NCI-H2196 (cell line): ENCODE measurements around the gene AFF1.
"Not testable (repeated sequence)": the region's sequence is repeated elsewhere in the genome, so short reads cannot be mapped to it uniquely, and the experiment has no call there.

Source experiments
- DNase-seq: peaks from one replicate; lab custom pipeline; 2025; ENCODE audit not compliant: unreplicated experiment; lab: John Stamatoyannopoulos, UW

AFF1 gene

DNA sequence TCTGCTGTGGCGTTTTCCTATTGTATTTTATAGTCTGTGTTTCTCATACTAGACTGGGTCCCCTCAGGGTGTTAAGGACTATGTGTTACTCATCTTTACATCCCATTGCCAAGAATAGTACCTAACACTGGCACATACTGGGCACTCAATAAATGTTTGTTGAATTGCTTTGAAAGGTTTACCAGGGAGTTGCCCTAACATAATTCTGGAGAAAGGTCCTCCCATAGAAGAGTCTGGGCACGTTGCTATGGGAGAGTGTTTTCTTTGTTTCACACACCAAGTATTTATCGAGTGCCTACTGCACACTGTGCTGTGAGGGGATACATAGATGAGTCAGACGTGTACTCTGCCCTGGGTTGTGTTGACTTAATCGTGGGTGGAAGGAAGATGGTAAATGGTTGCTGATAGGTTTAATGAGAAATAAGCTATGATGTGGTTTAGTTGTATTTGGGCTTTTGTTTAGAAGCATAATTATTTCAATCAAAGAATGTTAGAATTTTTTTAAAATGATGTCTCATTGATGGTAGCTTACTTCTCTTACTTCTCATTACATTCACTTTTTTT, 42.9 kb downstream of the AFF1 start:
- DNase-seq, result peak; percentile 6

- DNase-seq, result no peak
These were observed 43.9 kb downstream of the AFF1 start for GRCh38 chr4:86978709-86979108.

DNA sequence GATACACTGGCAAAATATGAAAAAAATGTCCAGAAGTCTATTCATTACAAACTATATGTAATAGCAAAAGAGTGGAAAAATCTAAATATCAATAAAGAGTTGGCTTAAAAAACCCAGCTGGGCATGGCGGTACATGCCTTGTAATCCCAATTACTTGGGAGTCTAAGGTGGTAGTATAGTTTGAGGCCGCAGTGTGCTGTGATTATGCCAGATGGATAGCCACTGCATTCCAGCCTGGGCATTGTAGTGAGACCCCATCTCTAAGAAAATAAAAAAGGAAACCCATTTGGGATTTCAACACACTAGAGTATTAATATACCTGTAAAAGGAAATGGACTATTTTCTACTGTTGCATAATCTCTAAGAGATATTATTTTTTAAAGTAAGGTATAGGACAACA, 45.4 kb downstream of the AFF1 start:
- DNase-seq, result no peak

GRCh38 chr4:86981789-86982188, 47.0 kb downstream of the AFF1 start:
- DNase-seq, result no peak

DNA sequence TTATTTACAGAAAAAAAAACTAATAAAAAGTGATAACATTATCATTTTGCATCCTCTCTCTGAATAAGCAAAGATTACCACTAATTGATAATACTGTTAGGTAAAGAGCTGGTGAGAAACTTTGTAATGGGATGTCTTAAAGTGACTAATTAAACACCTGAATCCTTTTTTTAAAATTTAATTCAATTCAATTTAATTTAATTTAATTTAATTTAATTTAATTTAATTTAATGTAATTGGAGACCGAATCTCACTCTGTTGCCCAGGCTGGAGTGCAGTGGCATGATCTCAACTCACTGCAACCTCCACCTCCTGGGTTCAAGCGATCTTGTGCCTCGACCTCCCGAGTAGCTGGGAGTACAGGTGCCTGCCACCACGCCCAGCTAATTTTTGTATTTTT, 51.0 kb downstream of the AFF1 start:
- DNase-seq, result not testable (repeated sequence)

DNA sequence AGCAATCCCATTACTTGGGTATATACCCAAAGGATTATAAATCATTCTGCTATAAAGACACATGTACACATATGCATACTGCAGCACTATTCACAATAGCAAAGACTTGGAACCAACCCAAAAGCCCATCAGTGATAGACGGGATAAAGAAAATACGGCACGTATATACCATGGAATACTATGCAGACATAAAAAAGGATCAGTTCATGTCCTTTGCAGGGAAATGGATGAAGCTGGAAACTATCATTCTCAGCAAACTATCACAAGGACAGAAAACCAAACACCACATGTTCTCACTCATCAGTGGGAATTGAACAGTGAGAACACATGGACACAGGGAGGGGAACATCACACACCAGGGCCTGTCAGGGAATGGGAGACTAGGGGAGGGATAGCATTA, 54.8 kb downstream of the AFF1 start:
- DNase-seq, result not testable (repeated sequence)

DNA sequence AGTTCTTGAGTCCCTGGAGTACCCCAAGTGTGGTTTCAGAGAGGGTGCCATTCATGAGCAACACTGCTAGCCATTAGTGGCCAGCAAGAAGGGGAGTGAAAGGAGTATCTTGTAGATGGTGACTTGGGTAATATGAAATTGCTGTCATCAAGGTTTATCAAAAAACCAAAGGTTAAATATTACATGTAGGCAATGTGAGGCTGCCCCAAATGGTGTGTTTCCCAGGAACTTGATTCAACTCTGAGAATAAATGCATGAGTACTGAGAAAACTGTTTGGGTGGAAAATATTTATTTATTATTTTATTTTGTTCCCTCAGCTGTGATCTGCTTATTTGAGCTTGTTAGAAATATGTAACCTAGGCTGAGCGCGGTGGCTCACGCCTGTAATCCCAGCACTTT, 55.7 kb downstream of the AFF1 start:
- no peak for DNase-seq

DNA sequence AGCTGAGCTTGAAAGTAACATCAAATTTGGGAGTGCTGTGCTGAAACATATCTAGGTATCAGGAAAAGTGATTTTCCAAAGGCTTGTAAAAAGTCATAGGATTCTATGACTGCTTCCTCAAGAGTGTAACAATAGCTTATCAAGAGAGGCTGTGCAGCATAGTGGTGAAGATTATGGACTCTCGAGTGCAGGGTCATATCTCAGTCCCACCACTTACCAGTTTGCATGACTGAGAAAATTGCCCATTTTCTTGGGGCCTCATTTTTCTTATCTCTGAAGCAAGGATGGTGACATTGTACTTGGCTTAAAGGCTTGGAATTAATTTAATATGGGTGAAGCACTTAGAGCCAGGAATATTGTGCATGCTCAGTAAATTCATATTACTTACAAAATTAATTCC, 57.2 kb downstream of the AFF1 start:
- no peak for DNase-seq

DNA sequence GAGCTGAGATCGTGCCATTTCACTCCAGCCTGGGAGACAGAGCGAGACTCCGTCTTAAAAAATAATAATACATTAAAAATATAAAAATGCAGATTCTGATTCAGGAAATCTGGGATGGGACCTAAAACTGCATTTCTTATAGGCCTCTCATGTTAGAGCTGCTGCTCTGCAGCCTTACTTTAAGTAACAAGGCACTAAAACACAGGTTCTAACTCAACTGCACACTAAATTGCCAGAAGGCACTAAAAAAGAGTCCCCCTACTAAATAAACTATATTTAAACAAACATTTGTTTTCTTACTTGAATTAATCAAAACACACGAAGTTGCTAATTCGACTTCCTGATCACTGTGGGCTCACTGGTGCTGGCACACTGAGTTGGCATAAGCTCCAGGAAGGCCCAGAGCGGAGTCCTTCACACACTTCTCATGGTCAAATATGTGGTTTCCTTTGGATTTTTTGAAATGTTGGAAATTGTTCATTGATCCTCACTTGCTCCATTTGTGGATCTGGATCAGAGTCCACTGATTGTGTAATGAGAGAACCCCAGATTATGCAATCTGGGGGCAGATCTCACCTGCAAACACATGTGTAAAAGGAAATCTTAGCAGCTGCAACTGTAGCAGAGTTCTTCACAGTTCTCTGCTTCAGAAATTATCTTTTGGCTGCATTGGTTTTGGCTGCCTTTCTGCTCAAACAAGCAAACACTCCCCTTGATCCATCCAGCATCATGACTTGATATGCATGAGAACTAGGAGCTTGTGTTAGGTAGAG, 59.3 kb downstream of the AFF1 start:
- no peak for DNase-seq

GRCh38 chr4:86994686-86995085, 59.9 kb downstream of the AFF1 start:
- DNase-seq, result no peak

DNA sequence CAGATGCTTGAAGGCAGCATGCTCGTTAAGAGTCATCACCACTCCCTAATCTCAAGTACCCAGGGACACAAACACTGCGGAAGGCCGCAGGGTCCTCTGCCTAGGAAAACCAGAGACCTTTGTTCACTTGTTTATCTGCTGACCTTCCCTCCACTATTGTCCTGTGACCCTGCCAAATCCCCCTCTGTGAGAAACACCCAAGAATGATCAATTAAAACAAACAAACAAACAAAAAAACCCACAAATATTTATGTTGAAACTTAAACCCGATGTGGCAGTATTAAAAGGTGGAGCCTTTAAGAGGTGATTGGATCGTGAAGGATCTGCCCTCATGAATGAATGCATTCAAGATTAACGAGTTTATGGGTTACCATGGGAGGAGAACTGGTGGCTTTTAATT, 61.7 kb downstream of the AFF1 start:
- not testable (repeated sequence) for DNase-seq

DNA sequence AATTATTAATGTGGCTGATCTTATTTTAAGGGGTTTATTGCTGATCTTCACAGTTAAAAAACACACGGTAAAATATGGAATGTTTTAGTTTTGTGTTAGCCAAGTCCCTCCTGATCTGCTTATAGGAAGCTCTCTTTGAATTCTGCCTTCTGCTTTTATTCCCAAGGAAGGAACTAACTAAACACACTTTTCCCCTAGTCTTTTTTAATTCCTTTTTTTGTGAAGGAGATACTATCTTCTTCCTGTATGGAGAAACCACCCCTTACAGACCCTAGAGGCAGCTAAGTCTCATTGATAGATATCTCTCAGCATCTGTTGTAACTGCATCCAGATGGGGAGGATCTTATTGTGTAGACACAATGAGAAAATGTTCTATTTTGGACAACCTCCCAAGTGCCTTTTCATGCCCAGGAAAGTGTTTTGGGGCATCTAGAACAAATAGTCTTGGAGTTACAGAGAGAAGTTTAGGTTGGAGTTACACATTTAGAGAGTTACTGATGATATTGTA, 64.4 kb downstream of the AFF1 start:
- DNase-seq, result no peak

- DNase-seq, result no peak
These were observed 67.9 kb downstream of the AFF1 start for GRCh38 chr4:87002682-87003043.

- DNase-seq, result no peak
These were observed 68.5 kb downstream of the AFF1 start for GRCh38 chr4:87003266-87003665.

DNA sequence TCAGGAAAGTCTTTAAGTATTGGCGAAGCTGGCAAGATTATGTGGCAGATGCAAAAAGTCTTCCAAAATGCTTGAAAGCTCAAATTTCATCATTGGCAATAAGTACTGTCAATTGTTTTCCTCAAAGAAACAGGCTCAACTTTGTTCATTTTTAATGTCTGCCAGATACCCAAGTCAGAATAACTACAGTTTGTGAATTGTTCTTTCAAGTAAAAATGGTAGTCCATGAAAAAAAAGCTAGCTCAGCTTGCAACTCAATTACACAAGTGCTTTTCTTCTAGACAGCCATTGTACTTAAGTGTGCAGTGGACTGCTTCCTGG, 70.5 kb downstream of the AFF1 start:
- DNase-seq, result no peak

- DNase-seq, result no peak
These were observed 71.0 kb downstream of the AFF1 start for GRCh38 chr4:87005690-87006425.

DNA sequence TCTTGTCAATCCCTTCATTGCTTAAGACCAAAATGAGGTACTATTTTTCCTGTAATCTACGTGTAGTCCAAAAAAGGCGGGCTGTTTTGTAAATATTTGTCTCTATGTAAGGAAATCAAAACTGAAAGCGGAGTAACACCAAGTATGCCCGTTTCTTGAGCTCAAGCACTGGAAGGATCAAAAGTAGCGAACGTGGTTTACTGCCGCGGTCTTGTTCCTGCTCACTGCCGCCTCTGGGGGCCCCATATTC, 71.5 kb downstream of the AFF1 start:
- DNase-seq, result peak; percentile 46

DNA sequence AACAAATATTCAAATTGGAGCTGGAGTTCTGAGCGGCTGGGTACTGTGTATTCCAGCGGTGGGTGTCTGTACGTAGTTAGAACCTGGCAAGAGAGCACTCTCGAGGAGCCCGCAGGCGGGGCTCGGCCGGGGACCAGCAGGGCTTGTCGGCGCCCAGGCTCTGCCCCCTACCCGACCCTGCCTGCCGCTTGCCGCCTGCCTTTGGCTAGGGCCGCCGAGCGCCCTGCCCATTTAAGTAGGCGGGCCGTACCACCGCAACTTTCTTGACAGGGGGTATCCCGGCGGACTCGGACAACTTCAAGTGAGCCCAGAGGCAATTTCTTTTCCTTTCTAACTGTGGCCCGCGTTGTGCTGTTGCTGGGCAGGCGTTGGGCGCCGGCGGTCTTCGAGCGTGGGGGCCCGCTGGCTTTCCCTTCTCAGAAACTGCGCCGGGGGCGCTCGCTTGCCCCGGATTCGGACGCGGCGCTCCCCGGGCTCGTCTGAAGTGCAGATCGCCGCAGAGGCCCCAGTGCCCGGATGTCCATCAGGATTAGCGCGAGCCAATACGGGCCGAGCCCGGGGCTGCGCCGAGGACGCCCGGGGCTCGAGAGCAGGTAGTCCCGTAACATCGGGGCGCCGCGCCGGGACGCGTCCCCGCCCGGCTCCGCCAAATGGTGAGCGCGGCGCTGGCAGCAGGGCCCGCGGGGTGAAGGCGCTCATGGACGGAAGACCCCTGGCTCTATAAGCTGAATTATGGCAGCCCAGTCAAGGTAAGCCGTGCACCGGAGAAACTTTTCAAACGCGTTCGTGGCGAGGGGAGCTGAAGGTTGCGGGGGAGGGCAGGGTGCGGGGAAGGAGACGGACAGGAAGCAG, 72.1 kb downstream of the AFF1 start:
- DNase-seq, result peak; percentile 72

DNA sequence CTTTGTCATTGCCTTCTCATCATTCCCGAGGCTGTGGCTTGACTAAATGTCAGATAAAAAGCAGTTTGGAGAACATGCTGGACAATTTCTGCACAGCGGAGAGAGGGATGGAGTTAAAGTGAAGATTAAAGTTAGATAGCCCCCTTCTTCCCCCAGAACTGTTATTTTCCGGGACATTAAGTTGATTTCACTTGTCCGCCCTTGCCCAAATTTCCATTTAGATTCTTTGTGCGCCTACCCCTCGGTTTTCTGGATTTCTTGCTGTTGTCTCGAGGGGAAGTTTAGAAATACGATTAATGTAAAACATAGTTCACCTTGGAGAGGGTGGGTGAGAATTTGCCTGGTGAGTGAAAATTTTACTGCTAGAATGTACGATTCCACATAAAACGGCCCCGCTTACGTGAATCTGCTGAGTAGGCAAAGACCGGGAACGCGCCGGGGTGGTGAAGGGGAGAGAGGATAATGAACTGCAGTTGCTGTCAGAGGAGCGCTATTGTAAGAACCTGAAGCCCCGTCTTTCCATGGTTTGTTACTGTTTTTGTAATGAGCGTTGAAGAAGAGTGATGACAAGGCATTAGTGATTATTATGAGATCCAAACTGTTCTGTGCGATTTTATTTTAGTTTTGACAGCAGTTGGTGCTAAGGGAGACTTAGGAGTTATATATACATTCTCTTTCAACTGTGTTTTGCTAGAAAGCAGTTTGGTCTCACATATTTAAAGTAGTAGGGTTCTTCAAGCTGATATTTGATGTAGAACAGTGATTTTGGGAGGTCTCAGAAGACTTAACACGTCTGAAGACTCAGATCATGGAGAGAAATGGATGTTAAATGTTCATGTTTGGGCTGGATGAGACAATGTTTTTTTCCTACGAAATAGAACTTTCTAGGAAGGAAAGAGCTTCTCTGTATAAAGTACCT, 73.0 kb downstream of the AFF1 start:
- no peak for DNase-seq

- DNase-seq, result no peak
These were observed 74.4 kb downstream of the AFF1 start for GRCh38 chr4:87009095-87009648.
